Gastroesophageal sphincter (tissue), 3 donors: ENCODE measurements around the gene CPD.

Experiments used
- EP300 ChIP-seq: sonication (generic); formaldehyde crosslinking; IDR thresholded peaks from one replicate; pipeline ENCODE4 v1.6.1; 2017; ENCODE audit warnings: antibody characterized with exemption, mild to moderate bottlenecking
- POLR2A ChIP-seq, 2 donors: fragments of 450-650 bp; IDR thresholded peaks; one replicate each; pipeline ENCODE4 v1.6.1; 2017; ENCODE audit warnings: antibody characterized with exemption in 2 of 2, mild to moderate bottlenecking in 2 of 2, moderate library complexity in 1 of 2
- TF ChIP-seq, protein P1 (sequence below), 4 experiments: fragments of 200-600 bp in 2 of 4; fragments of 450-650 bp in 2 of 4; sonication (generic) in 1 of 4; IDR thresholded peaks; one replicate each; pipeline ENCODE4 v1.5.1; 2017 to 2019; ENCODE audit warnings: antibody characterized with exemption in 4 of 4, mild to moderate bottlenecking in 2 of 4, moderate library complexity in 2 of 4

DNA sequence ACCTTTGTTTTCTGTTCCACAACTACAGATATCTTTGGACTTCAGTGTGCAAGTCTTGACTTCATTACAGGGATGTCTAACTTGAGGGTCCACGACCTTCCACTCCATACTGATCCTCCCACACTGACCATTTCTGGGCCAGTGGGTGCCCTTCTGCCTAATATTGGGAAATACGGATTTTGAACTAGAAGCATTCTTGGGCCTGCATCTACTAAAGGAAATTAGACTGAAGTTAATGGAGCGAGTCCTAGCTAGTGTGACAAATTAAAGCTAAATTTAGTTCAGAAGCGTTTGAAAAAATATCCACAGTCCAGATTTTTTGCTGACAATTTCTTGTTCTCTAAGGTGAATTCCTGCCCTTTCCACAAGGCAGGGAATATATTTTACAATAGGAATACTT is 34.9 kb upstream of the CPD start:
- TF ChIP-seq, protein P1, sequence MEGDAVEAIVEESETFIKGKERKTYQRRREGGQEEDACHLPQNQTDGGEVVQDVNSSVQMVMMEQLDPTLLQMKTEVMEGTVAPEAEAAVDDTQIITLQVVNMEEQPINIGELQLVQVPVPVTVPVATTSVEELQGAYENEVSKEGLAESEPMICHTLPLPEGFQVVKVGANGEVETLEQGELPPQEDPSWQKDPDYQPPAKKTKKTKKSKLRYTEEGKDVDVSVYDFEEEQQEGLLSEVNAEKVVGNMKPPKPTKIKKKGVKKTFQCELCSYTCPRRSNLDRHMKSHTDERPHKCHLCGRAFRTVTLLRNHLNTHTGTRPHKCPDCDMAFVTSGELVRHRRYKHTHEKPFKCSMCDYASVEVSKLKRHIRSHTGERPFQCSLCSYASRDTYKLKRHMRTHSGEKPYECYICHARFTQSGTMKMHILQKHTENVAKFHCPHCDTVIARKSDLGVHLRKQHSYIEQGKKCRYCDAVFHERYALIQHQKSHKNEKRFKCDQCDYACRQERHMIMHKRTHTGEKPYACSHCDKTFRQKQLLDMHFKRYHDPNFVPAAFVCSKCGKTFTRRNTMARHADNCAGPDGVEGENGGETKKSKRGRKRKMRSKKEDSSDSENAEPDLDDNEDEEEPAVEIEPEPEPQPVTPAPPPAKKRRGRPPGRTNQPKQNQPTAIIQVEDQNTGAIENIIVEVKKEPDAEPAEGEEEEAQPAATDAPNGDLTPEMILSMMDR (IDR thresholded peaks at IDR 0.05), result no peak
- TF ChIP-seq POLR2A (IDR thresholded peaks at IDR 0.05) (no peak), EP300 (no peak)
